Inferior parietal cortex (tissue), 1 donor: ENCODE data around the gene PRDX4.
"Not testable (repeated sequence)": the region's sequence is repeated elsewhere in the genome, so short reads cannot be mapped to it uniquely, and the experiment has no call there.

Experiments
- DNase-seq: peaks from one replicate; pipeline ENCODE4 v3.0.0-alpha.2; 2016; ENCODE audit errors: extremely low spot score

The PRDX4 gene

GRCh38 chrX:23673108-23673507 lies 5.8 kb downstream of the PRDX4 start:
- no peak for DNase-seq

- not testable (repeated sequence) for DNase-seq
These were observed 9.2 kb downstream of the PRDX4 start for GRCh38 chrX:23676486-23676885.

GRCh38 chrX:23692166-23692565 lies 24.9 kb downstream of the PRDX4 start:
- no peak for DNase-seq

GRCh38 chrX:23694606-23695005 lies 27.3 kb downstream of the PRDX4 start:
- DNase-seq: peak; percentile 56

GRCh38 chrX:23699636-23700194 lies 32.4 kb downstream of the PRDX4 start:
- DNase-seq: no peak

- DNase-seq: no peak
These were observed 37.4 kb downstream of the PRDX4 start for GRCh38 chrX:23704673-23705206.

GRCh38 chrX:23705235-23705634 lies 37.9 kb downstream of the PRDX4 start:
- no peak for DNase-seq

- no peak for DNase-seq
These were observed 52.9 kb downstream of the PRDX4 start for GRCh38 chrX:23720117-23720677.

GRCh38 chrX:23726191-23726590 lies 58.9 kb downstream of the PRDX4 start:
- no peak for DNase-seq

- DNase-seq: no peak
These were observed 59.9 kb downstream of the PRDX4 start for GRCh38 chrX:23727206-23727605.

GRCh38 chrX:23729214-23729613 lies 61.9 kb downstream of the PRDX4 start:
- no peak for DNase-seq

GRCh38 chrX:23731951-23732350 lies 64.7 kb downstream of the PRDX4 start:
- DNase-seq: no peak

GRCh38 chrX:23732704-23733103 lies 65.4 kb downstream of the PRDX4 start:
- DNase-seq: no peak
